ENCODE measurements around the gene MCOLN2.

Gene MCOLN2

DNA sequence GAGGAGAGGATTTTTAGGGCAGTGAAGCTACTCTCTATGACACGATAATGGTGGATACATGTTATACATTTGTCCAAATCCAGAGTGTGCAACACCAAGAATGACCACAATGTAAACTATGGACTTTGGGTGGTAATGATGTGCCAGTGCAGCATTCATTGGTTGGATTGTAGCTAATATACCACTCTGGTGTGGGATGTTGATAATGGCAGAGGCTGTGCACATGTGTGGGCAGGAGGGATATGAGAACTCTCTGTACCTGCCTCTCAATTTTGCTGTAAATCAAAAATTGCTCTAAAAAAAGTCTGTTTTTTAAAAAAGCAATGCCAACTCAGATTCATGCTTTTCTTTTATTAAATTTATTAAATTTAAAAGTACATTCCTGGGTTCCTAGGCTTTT is 76.8 kb downstream of the MCOLN2 start:
- TF ChIP-seq CREB5 (CRISPR knock-in tag; IDR thresholded peaks at IDR 0.05; ENCODE audit: low read depth) (no peak), TSHZ2 (CRISPR knock-in tag; IDR thresholded peaks at IDR 0.05) (no peak), ESRRG (CRISPR knock-in tag; IDR thresholded peaks at IDR 0.05) (no peak)
- no peak for ATAC-seq

DNA sequence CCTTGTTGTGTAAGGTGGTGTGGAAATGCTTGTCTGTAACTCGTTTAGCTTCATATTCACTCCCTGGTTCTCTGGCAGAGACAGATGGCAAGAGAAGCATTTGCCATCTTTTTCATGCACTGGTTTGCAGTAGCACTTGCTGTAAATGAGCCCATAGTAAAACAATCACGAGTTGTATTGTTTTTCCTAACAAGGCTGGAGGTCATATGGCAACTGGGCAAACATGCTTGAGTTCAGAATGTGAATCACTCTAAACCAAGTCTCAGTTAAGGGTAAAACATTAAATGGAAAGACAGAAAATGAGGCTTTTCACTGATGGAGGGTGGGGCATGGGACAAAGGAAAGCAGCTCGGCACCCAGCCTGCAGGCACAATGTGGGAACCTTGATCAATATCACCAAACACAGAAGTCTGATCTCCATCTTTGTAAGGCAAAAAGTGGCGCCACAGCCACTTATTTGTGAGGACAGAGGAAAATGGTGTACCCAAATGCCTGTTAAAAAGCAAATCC is 77.4 kb downstream of the MCOLN2 start:
- ATAC-seq = no peak
- TF ChIP-seq ZFP30 (CRISPR knock-in tag; IDR thresholded peaks at IDR 0.05) = no peak
- no peak for TF ChIP-seq GLIS3 (CRISPR knock-in tag; IDR thresholded peaks at IDR 0.05)
- no peak for TF ChIP-seq TOX (CRISPR knock-in tag; IDR thresholded peaks at IDR 0.05; ENCODE audit: borderline replicate concordance)
- TF ChIP-seq ZNF70 (CRISPR knock-in tag; IDR thresholded peaks at IDR 0.05) = no peak
- TF ChIP-seq, protein P1, sequence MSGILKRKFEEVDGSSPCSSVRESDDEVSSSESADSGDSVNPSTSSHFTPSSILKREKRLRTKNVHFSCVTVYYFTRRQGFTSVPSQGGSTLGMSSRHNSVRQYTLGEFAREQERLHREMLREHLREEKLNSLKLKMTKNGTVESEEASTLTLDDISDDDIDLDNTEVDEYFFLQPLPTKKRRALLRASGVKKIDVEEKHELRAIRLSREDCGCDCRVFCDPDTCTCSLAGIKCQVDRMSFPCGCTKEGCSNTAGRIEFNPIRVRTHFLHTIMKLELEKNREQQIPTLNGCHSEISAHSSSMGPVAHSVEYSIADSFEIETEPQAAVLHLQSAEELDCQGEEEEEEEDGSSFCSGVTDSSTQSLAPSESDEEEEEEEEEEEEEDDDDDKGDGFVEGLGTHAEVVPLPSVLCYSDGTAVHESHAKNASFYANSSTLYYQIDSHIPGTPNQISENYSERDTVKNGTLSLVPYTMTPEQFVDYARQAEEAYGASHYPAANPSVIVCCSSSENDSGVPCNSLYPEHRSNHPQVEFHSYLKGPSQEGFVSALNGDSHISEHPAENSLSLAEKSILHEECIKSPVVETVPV (CRISPR knock-in tag; IDR thresholded peaks at IDR 0.05) = no peak
- TF ChIP-seq RARB (CRISPR knock-in tag; IDR thresholded peaks at IDR 0.05) = no peak
- no peak for TF ChIP-seq PPARA (CRISPR knock-in tag; IDR thresholded peaks at IDR 0.05; ENCODE audit: borderline replicate concordance)
- TF ChIP-seq CSDC2 (CRISPR knock-in tag; IDR thresholded peaks at IDR 0.05) = no peak
- TF ChIP-seq ARNTL (CRISPR knock-in tag; IDR thresholded peaks at IDR 0.05; ENCODE audit: borderline replicate concordance, low read depth) = no peak
- no peak for TF ChIP-seq ISL1 (CRISPR knock-in tag; IDR thresholded peaks at IDR 0.05)
- no peak for TF ChIP-seq ZNF8 (CRISPR knock-in tag; IDR thresholded peaks at IDR 0.05)
- no peak for TF ChIP-seq ZC3H10 (CRISPR knock-in tag; IDR thresholded peaks at IDR 0.05)
- no peak for TF ChIP-seq TCF4 (CRISPR knock-in tag; IDR thresholded peaks at IDR 0.05; ENCODE audit: borderline replicate concordance)
- TF ChIP-seq ZFP3 (CRISPR knock-in tag; IDR thresholded peaks at IDR 0.05) = no peak

DNA sequence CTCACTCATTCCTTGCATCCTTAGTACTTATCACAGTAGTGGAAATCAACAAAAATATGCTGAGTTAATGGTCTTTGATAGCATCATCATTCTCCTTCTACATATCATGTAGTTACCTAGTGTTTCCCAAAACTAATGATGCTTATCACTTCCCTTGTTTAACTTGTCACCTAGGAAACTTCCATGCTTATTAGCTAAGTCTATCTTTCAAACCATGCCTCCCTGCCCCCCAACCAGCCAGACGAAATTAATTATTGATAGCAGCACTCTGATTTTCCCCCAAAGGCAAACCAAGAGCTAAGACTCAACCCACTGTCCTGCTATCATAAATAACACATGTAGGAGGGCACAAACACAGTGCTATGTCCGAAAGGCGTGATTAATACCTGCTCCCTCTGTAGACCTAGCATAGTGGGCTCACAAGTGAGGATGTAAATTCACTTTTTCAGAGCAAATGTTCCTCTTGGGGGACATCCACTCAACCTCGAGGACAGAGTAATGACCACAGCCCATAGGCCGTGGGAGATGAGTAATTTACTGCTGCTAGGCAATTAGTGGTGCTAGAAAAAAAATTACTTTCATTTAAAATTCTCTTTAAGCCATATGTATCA is 78.1 kb downstream of the MCOLN2 start:
- TF ChIP-seq TCF4 (CRISPR knock-in tag; IDR thresholded peaks at IDR 0.05; ENCODE audit: borderline replicate concordance) (no peak), PPARA (CRISPR knock-in tag; IDR thresholded peaks at IDR 0.05; ENCODE audit: borderline replicate concordance) (no peak), ISL1 (CRISPR knock-in tag; IDR thresholded peaks at IDR 0.05) (no peak), CREB5 (CRISPR knock-in tag; IDR thresholded peaks at IDR 0.05; ENCODE audit: low read depth) (no peak), TSHZ2 (CRISPR knock-in tag; IDR thresholded peaks at IDR 0.05) (no peak), CSDC2 (CRISPR knock-in tag; IDR thresholded peaks at IDR 0.05) (no peak)
- no peak for ATAC-seq

DNA sequence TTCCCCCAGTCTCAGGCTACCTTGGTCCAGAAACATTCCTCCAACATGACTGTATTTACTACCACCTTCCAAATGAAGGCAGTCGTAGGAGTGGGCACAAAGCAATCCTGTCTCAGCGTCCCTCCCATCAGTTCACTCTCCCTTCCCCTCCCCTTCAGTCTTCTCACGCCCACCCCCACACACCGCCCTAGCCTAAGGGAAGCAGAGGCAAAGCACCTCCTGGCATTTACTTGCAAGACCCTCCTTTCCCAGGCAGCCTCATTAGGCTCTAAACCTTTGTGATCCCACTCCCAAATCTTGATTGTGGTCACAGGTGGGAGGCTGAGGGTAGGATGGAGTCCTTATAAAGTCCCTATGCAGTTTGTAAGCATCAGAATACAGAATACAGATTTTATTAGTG is 80.0 kb downstream of the MCOLN2 start:
- no peak for ATAC-seq
- TF ChIP-seq RARB (CRISPR knock-in tag; IDR thresholded peaks at IDR 0.05) (no peak), ZNF70 (CRISPR knock-in tag; IDR thresholded peaks at IDR 0.05) (no peak), ZNF565 (CRISPR knock-in tag; conservative IDR thresholded peaks at IDR 0.05; ENCODE audit: low read depth) (no peak), ESRRG (CRISPR knock-in tag; IDR thresholded peaks at IDR 0.05) (no peak), BACH2 (CRISPR knock-in tag; IDR thresholded peaks at IDR 0.05; ENCODE audit: borderline replicate concordance) (no peak), TSHZ2 (CRISPR knock-in tag; IDR thresholded peaks at IDR 0.05) (no peak), ZC3H10 (CRISPR knock-in tag; IDR thresholded peaks at IDR 0.05) (no peak), ARNTL (CRISPR knock-in tag; IDR thresholded peaks at IDR 0.05; ENCODE audit: borderline replicate concordance, low read depth) (no peak), PPARA (CRISPR knock-in tag; IDR thresholded peaks at IDR 0.05; ENCODE audit: borderline replicate concordance) (no peak), TOX (CRISPR knock-in tag; IDR thresholded peaks at IDR 0.05; ENCODE audit: borderline replicate concordance) (no peak)
- TF ChIP-seq, protein P1 (CRISPR knock-in tag; IDR thresholded peaks at IDR 0.05) = no peak

Data from SK-N-SH treated with all-trans-retinoic acid at 6 μM for 48 hours (cell line).